Panc1 (cell line): ENCODE data around the gene CMIP. TPM values are rescaled to one million over a fixed set of nuclear protein-coding genes. Genes with fewer than 3 reads are reported as not detected.

Experiments used
- ATAC-seq: fragments of 200-7000 bp; cut with Tn5 transposase; 2 replicates; pipeline ENCODE4 v1.9.1; 2020; ENCODE audit warnings: mild to moderate bottlenecking, moderate library complexity
- BruUV-seq: library from RNA; stranded (reverse); fragments of 400-500 nt; replicated peaks from 2 replicates; lab custom pipeline; 2021; lab: Mats Ljungman, UMichigan
- CTCF ChIA-PET: fragments of 300-600 bp; sonication (Branson Sonifier 250); formaldehyde crosslinking; loops from one replicate; lab custom pipeline; 2022; ENCODE audit warnings: antibody characterized with exemption; lab: Charles Lee
- POLR2A ChIA-PET: fragments of 300-600 bp; sonication (Branson Sonifier 250); formaldehyde crosslinking; loops from one replicate; lab custom pipeline; 2022; ENCODE audit warnings: antibody characterized with exemption; lab: Charles Lee
- DNase-seq: peaks from one replicate; pipeline ENCODE4 v3.0.0-alpha.2; 2010; ENCODE audit warnings: low read depth, low spot score
- H3K27ac ChIP-seq: 2 replicates; pipeline ENCODE4 v1.5.1; 2011; ENCODE audit warnings: mild to moderate bottlenecking, low read length, inconsistent platforms
- H3K27me3 ChIP-seq: fragments of 200-500 bp; sonication (Bioruptor generic); 2 replicates; pipeline ENCODE4 v1.6.0; 2014; ENCODE audit warnings: low read length, inconsistent platforms; ENCODE audit not compliant: control insufficient read depth, insufficient read depth
- H3K36me3 ChIP-seq: fragments of 200-500 bp; sonication (Bioruptor generic); 2 replicates; pipeline ENCODE4 v1.5.1; 2014; ENCODE audit warnings: inconsistent platforms, mild to moderate bottlenecking, low read length, moderate library complexity; ENCODE audit not compliant: control insufficient read depth, insufficient read depth
- H3K4me1 ChIP-seq: 2 replicates; pipeline ENCODE4 v1.5.1; 2011; ENCODE audit warnings: inconsistent platforms, mild to moderate bottlenecking, low read length, moderate library complexity; ENCODE audit not compliant: control insufficient read depth, insufficient read depth
- H3K4me3 ChIP-seq, 2 experiments: 2 replicates each; pipeline ENCODE4 v1.5.1; 2011 to 2012; ENCODE audit warnings: low read depth in 2 of 2, low read length in 2 of 2, mild to moderate bottlenecking in 2 of 2, inconsistent platforms in 1 of 2, moderate library complexity in 1 of 2
- H3K9me3 ChIP-seq: fragments of 200-500 bp; sonication (Bioruptor generic); 2 replicates; pipeline ENCODE4 v1.5.1; 2014; ENCODE audit warnings: low read depth, mild to moderate bottlenecking, inconsistent platforms, low read length, moderate library complexity; ENCODE audit not compliant: control insufficient read depth, insufficient read depth
- POLR2AphosphoS5 ChIP-seq: IDR thresholded peaks from 2 replicates; pipeline ENCODE4 v1.6.1; 2012; ENCODE audit warnings: mild to moderate bottlenecking, low read depth, low read length, moderate library complexity
- SIN3A ChIP-seq: IDR thresholded peaks from 2 replicates; pipeline ENCODE4 v1.6.1; 2012; ENCODE audit warnings: low read depth, mild to moderate bottlenecking, low read length, moderate library complexity, borderline replicate concordance; ENCODE audit not compliant: insufficient read depth
- TCF7L2 ChIP-seq: IDR thresholded peaks from 2 replicates; pipeline ENCODE4 v1.6.1; 2011; ENCODE audit warnings: mild to moderate bottlenecking, low read depth, low read length, inconsistent platforms
- in situ Hi-C: cut with HindIII; loops from 2 replicates; pipeline ENCODE4 v1.10.0; 2016; ENCODE audit warnings: low sequenced_read_pairs, low pct_unique_long_range_greater_than_20kb
- intact Hi-C: fragments of 100-400 bp; cut with micrococcal nuclease; formaldehyde crosslinking; loops from one replicate; pipeline ENCODE4 v1.10.0; 2022; ENCODE audit not compliant: unreplicated experiment
- total RNA-seq: library from RNA; stranded (reverse); gene quantifications from one replicate; pipeline ENCODE4 v1.2.1, GENCODE V29; 2021; ENCODE audit not compliant: unreplicated experiment
- TF ChIP-seq, protein P1 (sequence below), 2 experiments: IDR thresholded peaks; 2 replicates each; pipeline ENCODE4 v1.6.1; 2011 to 2012; ENCODE audit warnings: low read depth in 2 of 2, control low read depth in 1 of 2, low read length in 1 of 2, mild to moderate bottlenecking in 1 of 2, moderate library complexity in 1 of 2; ENCODE audit not compliant: insufficient read depth in 1 of 2
- TF ChIP-seq, protein P2 (sequence below): fragments of 450-650 bp; IDR thresholded peaks from 2 replicates; pipeline ENCODE4 v1.5.1; 2017; ENCODE audit warnings: mild to moderate bottlenecking

The CMIP gene
- total RNA-seq, 1 experiment from 2014 or later = 49.7 TPM

- H3K4me3 ChIP-seq = no peak overlapping the region
- H3K27ac ChIP-seq = peak overlapping the region; percentile 34; the same call in 1 of the 2 replicates
- ATAC-seq = no peak
- POLR2A ChIA-PET = no interaction called here
- no peak for DNase-seq
- no TSS peak for BruUV-seq
- in situ Hi-C loops = no loop called here
- H3K4me1 ChIP-seq = peaks cover 8% of the 10 kb centered on the region
- no peak for TF ChIP-seq POLR2AphosphoS5
- TF ChIP-seq, protein P1, sequence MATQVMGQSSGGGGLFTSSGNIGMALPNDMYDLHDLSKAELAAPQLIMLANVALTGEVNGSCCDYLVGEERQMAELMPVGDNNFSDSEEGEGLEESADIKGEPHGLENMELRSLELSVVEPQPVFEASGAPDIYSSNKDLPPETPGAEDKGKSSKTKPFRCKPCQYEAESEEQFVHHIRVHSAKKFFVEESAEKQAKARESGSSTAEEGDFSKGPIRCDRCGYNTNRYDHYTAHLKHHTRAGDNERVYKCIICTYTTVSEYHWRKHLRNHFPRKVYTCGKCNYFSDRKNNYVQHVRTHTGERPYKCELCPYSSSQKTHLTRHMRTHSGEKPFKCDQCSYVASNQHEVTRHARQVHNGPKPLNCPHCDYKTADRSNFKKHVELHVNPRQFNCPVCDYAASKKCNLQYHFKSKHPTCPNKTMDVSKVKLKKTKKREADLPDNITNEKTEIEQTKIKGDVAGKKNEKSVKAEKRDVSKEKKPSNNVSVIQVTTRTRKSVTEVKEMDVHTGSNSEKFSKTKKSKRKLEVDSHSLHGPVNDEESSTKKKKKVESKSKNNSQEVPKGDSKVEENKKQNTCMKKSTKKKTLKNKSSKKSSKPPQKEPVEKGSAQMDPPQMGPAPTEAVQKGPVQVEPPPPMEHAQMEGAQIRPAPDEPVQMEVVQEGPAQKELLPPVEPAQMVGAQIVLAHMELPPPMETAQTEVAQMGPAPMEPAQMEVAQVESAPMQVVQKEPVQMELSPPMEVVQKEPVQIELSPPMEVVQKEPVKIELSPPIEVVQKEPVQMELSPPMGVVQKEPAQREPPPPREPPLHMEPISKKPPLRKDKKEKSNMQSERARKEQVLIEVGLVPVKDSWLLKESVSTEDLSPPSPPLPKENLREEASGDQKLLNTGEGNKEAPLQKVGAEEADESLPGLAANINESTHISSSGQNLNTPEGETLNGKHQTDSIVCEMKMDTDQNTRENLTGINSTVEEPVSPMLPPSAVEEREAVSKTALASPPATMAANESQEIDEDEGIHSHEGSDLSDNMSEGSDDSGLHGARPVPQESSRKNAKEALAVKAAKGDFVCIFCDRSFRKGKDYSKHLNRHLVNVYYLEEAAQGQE (IDR thresholded peaks at IDR 0.05; ENCODE audit: insufficient read depth in 1 of 2, low read depth in 2 of 2, low read length in 1 of 2) = no peak
- no peak for TF ChIP-seq TCF7L2
- TF ChIP-seq SIN3A = no peak
- TF ChIP-seq, protein P2, sequence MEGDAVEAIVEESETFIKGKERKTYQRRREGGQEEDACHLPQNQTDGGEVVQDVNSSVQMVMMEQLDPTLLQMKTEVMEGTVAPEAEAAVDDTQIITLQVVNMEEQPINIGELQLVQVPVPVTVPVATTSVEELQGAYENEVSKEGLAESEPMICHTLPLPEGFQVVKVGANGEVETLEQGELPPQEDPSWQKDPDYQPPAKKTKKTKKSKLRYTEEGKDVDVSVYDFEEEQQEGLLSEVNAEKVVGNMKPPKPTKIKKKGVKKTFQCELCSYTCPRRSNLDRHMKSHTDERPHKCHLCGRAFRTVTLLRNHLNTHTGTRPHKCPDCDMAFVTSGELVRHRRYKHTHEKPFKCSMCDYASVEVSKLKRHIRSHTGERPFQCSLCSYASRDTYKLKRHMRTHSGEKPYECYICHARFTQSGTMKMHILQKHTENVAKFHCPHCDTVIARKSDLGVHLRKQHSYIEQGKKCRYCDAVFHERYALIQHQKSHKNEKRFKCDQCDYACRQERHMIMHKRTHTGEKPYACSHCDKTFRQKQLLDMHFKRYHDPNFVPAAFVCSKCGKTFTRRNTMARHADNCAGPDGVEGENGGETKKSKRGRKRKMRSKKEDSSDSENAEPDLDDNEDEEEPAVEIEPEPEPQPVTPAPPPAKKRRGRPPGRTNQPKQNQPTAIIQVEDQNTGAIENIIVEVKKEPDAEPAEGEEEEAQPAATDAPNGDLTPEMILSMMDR = no peak
- no peaks in the 10 kb centered on the region for H3K9me3 ChIP-seq
- H3K36me3 ChIP-seq = no peaks in the 10 kb centered on the region
- intact Hi-C loops = no loop called here
- CTCF ChIA-PET = no interaction called here
- H3K27me3 ChIP-seq = no peaks in the 10 kb centered on the region
These were observed 22.5 kb downstream of the CMIP start for GRCh38 chr16:81467072-81467471.

GRCh38 chr16:81467815-81468214 is 23.2 kb downstream of the CMIP start:
- intact Hi-C loops (no loop called here), in situ Hi-C loops (no loop called here)
- TF ChIP-seq, protein P2 = no peak
- TF ChIP-seq POLR2AphosphoS5 = no peak
- TF ChIP-seq, protein P1 (IDR thresholded peaks at IDR 0.05; ENCODE audit: insufficient read depth in 1 of 2, low read depth in 2 of 2, low read length in 1 of 2) = no peak
- no peak for TF ChIP-seq TCF7L2
- no peak for TF ChIP-seq SIN3A
- H3K36me3 ChIP-seq = no peaks in the 10 kb centered on the region
- ChIA-PET CTCF (no interaction called here), POLR2A (no interaction called here)
- ATAC-seq = no peak
- H3K27ac ChIP-seq = no peak overlapping the region
- peaks cover 3% of the 10 kb centered on the region; the same call in 1 of the 2 replicates for H3K4me1 ChIP-seq
- H3K4me3 ChIP-seq = no peak overlapping the region
- BruUV-seq = no TSS peak
- H3K27me3 ChIP-seq = no peaks in the 10 kb centered on the region
- no peaks in the 10 kb centered on the region for H3K9me3 ChIP-seq
- no peak for DNase-seq
